Heart left ventricle (tissue), 16 donors: ENCODE measurements around the gene GFI1B. TPM values are rescaled to one million over a fixed set of nuclear protein-coding genes. Genes with fewer than 3 reads are reported as not detected.

Experiments used
- ATAC-seq, 4 donors: fragments of 200-7000 bp; cut with Tn5 transposase; one replicate each; pipeline ENCODE4 v1.9.1; 2020 to 2022; ENCODE audit warnings: moderate library complexity in 4 of 4, mild to moderate bottlenecking in 3 of 4, moderate number of reproducible peaks in 1 of 4
- DNase-seq, 5 donors: peaks; one replicate each; pipeline ENCODE4 v3.0.0-alpha.2; 2020
- H3K27ac ChIP-seq, 12 donors: fragments of 200-600 bp; sonication (generic) in 4 of 12; one replicate each; pipeline versions ENCODE4 v1.5.0 to v1.8.0; 2016 to 2022; ENCODE audit warnings: mild to moderate bottlenecking in 2 of 12
- H3K27me3 ChIP-seq, 9 donors: fragments of 200-600 bp; sonication (generic) in 2 of 9; one replicate each; pipeline versions ENCODE4 v1.5.1 to v1.8.0; 2016 to 2022; ENCODE audit warnings: mild to moderate bottlenecking in 3 of 9
- H3K36me3 ChIP-seq, 9 donors: fragments of 200-600 bp; sonication (generic) in 2 of 9; one replicate each; pipeline versions ENCODE4 v1.5.0 to v1.8.0; 2018 to 2022; ENCODE audit warnings: mild to moderate bottlenecking in 2 of 9
- H3K4me1 ChIP-seq, 12 donors: fragments of 200-600 bp; sonication (generic) in 4 of 12; one replicate each; pipeline versions ENCODE4 v1.5.0 to v1.8.0; 2016 to 2022; ENCODE audit warnings: mild to moderate bottlenecking in 3 of 12
- H3K4me3 ChIP-seq, 12 donors: fragments of 200-600 bp; sonication (generic) in 4 of 12; one replicate each; pipeline versions ENCODE4 v1.5.0 to v1.8.0; 2017 to 2022; ENCODE audit warnings: mild to moderate bottlenecking in 9 of 12, moderate library complexity in 4 of 12
- H3K9me3 ChIP-seq, 12 donors: fragments of 200-600 bp; sonication (generic) in 4 of 12; one replicate each; pipeline versions ENCODE4 v1.5.0 to v1.8.0; 2016 to 2022; ENCODE audit warnings: mild to moderate bottlenecking in 1 of 12
- POLR2A ChIP-seq, 2 donors: fragments of 450-650 bp; IDR thresholded peaks; one replicate each; pipeline ENCODE4 v1.6.1; 2017; ENCODE audit warnings: antibody characterized with exemption in 2 of 2, mild to moderate bottlenecking in 2 of 2, moderate library complexity in 2 of 2
- WGBS, 4 donors: extraction: QIAGEN DNeasy Blood & Tissue Kit in 2 of 4; methylation state at CpG; one replicate each; pipeline versions ENCODE4 v1.1.5 to v1.1.7; 2013 to 2018; 5-methylcytosine and 5-hydroxymethylcytosine counted together
- intact Hi-C, 10 donors: fragments of 100-400 bp; cut with DNase I; formaldehyde crosslinking; loops; one replicate each; pipeline versions ENCODE4 v1.11.1 to v1.14.2; 2022
- polyA plus RNA-seq, 2 donors: library from polyadenylated mRNA; stranded (reverse); fragments of 200-250 nt; gene quantifications; one replicate each; pipeline ENCODE4 v1.2.3, GENCODE V29; 2013
- total RNA-seq, 9 donors: library from RNA; depleted of rRNA in 2 of 9; stranded (reverse); fragments of >200 nt in 2 of 9; fragmentation: NEBNext Ultra II Directional in 3 of 9; extraction: Animal tissue kit (Norgen Biotek cat#: 25700) in 3 of 9; gene quantifications; one replicate each; pipeline versions ENCODE4 v1.1.0 to v1.2.4, GENCODE V29; 2016 to 2023
- TF ChIP-seq, protein P1 (sequence below), 12 donors: fragments of 200-600 bp; sonication (generic) in 4 of 12; IDR thresholded peaks; one replicate each; pipeline versions ENCODE4 v1.5.0 to v1.8.0; 2018 to 2022; ENCODE audit warnings: antibody characterized with exemption in 12 of 12, mild to moderate bottlenecking in 5 of 12
- donor health status: ischemic (EF 13 %, LVEDD 7.1; RV severe dilation, severe dysfunction).
- donor health status: healthy with polysubstance abuse.
- donor health status: DM: no; HTN: yes; CAD: no.
- donor health status: DM: no; HTN: no; CAD: no.
- donor health status: ischemic (EF 25% LVEDD 6.9; RV normal size, moderate dysfunction).
- donor health status: ischemic (EF 25% LVEDD 5.7; RV mildly dilated, moderate dysfunction).
- donor health status: healthy.
- donor health status: DM: yes; HTN: yes; CAD: no.
- donor health status: ischemic (EF 35%, LVEDD 5.7; RV mildly dilated, moderate dysfunction).
- donor health status: nonischemic (EF 11% LVEDD 7.7; RV severe dilation, severe dysfunction).
- donor health status: DM: yes; HTN: yes; CAD: no.
- donor health status: PGD.
- donor health status: ischemic (EF 29% LVEDD 5.4; RV normal size, mild dysfunction).
- donor health status: nonischemic (EF 23%, LVEDD 6.1; RV moderate dilation, normal function).

Gene GFI1B
- total and polyA plus RNA-seq, 11 donors = 0.06 to 0.39 (median 0.31) TPM; not detected in 6

DNA sequence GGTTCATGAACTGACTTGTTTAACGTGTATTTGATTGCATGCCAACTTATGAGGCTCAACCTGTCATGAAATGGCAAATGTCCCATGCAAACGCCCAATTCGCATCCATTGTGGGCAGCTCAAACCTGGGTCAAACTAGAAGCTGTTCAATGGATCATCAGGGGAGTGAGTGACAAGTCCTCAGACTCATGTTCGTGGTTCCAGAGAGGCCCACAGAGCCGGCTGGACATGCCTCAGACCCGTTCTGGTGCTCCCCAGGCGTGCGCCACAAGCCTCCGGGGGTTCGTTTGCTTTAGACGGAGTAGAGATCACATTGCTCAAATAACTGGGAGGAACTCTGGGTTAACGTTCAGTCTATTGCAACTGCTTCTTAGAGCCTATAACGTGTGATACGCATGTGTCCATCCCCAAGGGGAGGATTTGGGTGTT lies 15.0 kb downstream of the GFI1B start:
- intact Hi-C loops = no loop called here
- TF ChIP-seq, protein P1, sequence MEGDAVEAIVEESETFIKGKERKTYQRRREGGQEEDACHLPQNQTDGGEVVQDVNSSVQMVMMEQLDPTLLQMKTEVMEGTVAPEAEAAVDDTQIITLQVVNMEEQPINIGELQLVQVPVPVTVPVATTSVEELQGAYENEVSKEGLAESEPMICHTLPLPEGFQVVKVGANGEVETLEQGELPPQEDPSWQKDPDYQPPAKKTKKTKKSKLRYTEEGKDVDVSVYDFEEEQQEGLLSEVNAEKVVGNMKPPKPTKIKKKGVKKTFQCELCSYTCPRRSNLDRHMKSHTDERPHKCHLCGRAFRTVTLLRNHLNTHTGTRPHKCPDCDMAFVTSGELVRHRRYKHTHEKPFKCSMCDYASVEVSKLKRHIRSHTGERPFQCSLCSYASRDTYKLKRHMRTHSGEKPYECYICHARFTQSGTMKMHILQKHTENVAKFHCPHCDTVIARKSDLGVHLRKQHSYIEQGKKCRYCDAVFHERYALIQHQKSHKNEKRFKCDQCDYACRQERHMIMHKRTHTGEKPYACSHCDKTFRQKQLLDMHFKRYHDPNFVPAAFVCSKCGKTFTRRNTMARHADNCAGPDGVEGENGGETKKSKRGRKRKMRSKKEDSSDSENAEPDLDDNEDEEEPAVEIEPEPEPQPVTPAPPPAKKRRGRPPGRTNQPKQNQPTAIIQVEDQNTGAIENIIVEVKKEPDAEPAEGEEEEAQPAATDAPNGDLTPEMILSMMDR (IDR thresholded peaks at IDR 0.05) = no peak
- TF ChIP-seq POLR2A (IDR thresholded peaks at IDR 0.05) = no peak
- Histone ChIP-seq H3K27ac (no peak overlapping the region), H3K9me3 (no peaks in the 10 kb centered on the region), H3K36me3 (no peaks in the 10 kb centered on the region), H3K4me1 (no peaks in the 10 kb centered on the region), H3K4me3 (no peak overlapping the region), H3K27me3 (peaks cover 0 to 54% (median 10%) of the 10 kb centered on the region in 9 donors)
- 69 to 76% (median 73%) methylated on average over 14 of the region's 14 CpGs for WGBS, 4 donors
- ATAC-seq (no peak), DNase-seq (no peak)

- intact Hi-C loops = no loop called here
- ATAC-seq (no peak), DNase-seq (no peak)
- Histone ChIP-seq H3K9me3 (no peaks in the 10 kb centered on the region), H3K4me3 (no peak overlapping the region), H3K36me3 (no peaks in the 10 kb centered on the region), H3K27ac (no peak overlapping the region), H3K4me1 (peaks cover 0 to 7% (median 0%) of the 10 kb centered on the region in 12 donors), H3K27me3 (peaks cover 0 to 57% (median 10%) of the 10 kb centered on the region in 9 donors)
- no peak for TF ChIP-seq POLR2A (IDR thresholded peaks at IDR 0.05)
- TF ChIP-seq, protein P1 (IDR thresholded peaks at IDR 0.05) = no peak
- whole genome bisulfite sequencing, 4 donors = 42 to 65% (median 45%) methylated on average over 11 to 13 of the region's 13 CpGs
These were observed 16.1 kb downstream of the GFI1B start for GRCh38 chr9:132994410-132995120.

DNA sequence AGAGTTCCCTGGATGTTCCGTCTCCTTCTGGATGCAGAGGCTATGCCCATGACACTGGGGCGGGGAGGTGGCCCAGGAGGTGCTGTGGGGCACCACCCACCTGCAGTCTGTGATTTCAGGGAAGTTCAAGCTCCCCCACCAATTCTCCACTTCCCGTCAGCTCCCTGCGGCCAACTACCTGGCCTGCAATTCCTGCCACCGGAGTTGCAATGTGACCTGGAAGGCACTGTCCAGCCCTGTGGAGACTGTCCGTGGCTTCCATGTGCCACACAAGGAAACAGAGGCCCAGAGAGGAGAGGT lies 16.6 kb downstream of the GFI1B start:
- ATAC-seq = no peak
- intact Hi-C loops = no loop called here
- no peaks in the 10 kb centered on the region for H3K36me3 ChIP-seq
- peaks cover 0 to 62% (median 10%) of the 10 kb centered on the region in 9 donors for H3K27me3 ChIP-seq
- no peak for DNase-seq
- H3K9me3 ChIP-seq = no peaks in the 10 kb centered on the region
- H3K27ac ChIP-seq = no peak overlapping the region
- H3K4me3 ChIP-seq = no peak overlapping the region
- H3K4me1 ChIP-seq = peaks cover 0 to 11% (median 0%) of the 10 kb centered on the region in 12 donors
- TF ChIP-seq, protein P1 (IDR thresholded peaks at IDR 0.05) = no peak
- TF ChIP-seq POLR2A (IDR thresholded peaks at IDR 0.05) = no peak
- 81 to 90% (median 86%) methylated on average over 6 of the region's 6 CpGs for WGBS, 4 donors

DNA sequence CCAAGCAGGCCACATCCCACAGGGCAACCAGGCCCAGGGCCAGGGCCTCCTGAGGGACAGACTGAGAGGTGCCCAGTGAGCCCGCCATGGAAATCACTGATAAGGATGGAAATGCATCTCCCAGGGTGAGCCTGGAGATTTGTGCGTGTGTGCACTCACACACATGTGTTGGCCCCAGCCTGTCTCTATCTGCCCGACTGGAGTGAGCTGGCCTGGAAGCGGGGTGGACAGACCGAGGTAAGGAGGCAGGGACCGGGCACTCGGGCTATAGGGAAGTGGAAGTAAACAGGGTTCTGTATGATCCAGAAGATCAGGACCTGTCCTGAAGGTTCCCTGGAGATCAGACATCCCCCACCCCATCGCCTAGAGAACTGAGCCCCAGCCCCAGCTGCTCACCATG lies 17.4 kb downstream of the GFI1B start:
- no peak for DNase-seq
- no peaks in the 10 kb centered on the region for H3K9me3 ChIP-seq
- ATAC-seq = no peak
- WGBS, 4 donors = 70 to 84% (median 79%) methylated on average over 7 to 8 of the region's 8 CpGs
- H3K4me3 ChIP-seq = no peak overlapping the region
- H3K36me3 ChIP-seq = no peaks in the 10 kb centered on the region
- no peak for TF ChIP-seq POLR2A (IDR thresholded peaks at IDR 0.05)
- TF ChIP-seq, protein P1 (IDR thresholded peaks at IDR 0.05) = no peak
- H3K4me1 ChIP-seq = peaks cover 0 to 11% (median 0%) of the 10 kb centered on the region in 12 donors
- intact Hi-C loops = no loop called here
- H3K27ac ChIP-seq = no peak overlapping the region
- H3K27me3 ChIP-seq = peaks cover 0 to 64% (median 10%) of the 10 kb centered on the region in 9 donors
